Measurements from ENCODE around the gene C18orf63. TPM values are rescaled to one million over a fixed set of nuclear protein-coding genes. Genes with fewer than 3 reads are reported as not detected.

C18orf63 gene
- total RNA-seq, 1 experiment from 2014 or later: not detected

Other genes with a start within 250 kb of the C18orf63 start
- gene FBXO15, start 168.0 kb upstream of the C18orf63 start, total RNA-seq (2014; rRNA removed; shearing (Covaris generic)): 0.96 and 2.3 TPM in 2 replicates
- 42.0 and 54.4 TPM in 2 replicates for gene TIMM21, start 167.3 kb upstream of the C18orf63 start, total RNA-seq (2014; rRNA removed; shearing (Covaris generic))
- gene CYB5A, start 23.9 kb upstream of the C18orf63 start, total RNA-seq (2014; rRNA removed; shearing (Covaris generic)): 128 and 131 TPM in 2 replicates
- gene DIPK1C, start 141.5 kb downstream of the C18orf63 start, total RNA-seq (2014; rRNA removed; shearing (Covaris generic)): not detected in 2 replicates
- gene CNDP2, start 180.5 kb downstream of the C18orf63 start, total RNA-seq (2014; rRNA removed; shearing (Covaris generic)): 24.7 and 34.7 TPM in 2 replicates
- gene CNDP1, start 218.7 kb downstream of the C18orf63 start, total RNA-seq (2014; rRNA removed; shearing (Covaris generic)): not detected in 2 replicates

Measured in RPMI7951 (cell line).